Astrocyte (in vitro differentiated cells and primary cell): ENCODE results near the gene FRMPD2.

ENCODE experiments used
- CTCF ChIP-seq: IDR thresholded peaks from 2 replicates; pipeline ENCODE4 v1.5.1; 2011; ENCODE audit warnings: low read depth, mild to moderate bottlenecking, inconsistent platforms, low read length, moderate library complexity; ENCODE audit not compliant: insufficient read depth
- EZH2 ChIP-seq: IDR thresholded peaks from 2 replicates; pipeline ENCODE4 v1.6.1; 2012; ENCODE audit warnings: mild to moderate bottlenecking, low read length, inconsistent platforms; ENCODE audit not compliant: insufficient read depth

- TF ChIP-seq CTCF (no peak), EZH2 (no peak)
Measured at GRCh38 chr10:48227213-48227612, 47.3 kb downstream of the FRMPD2 start.
